Thyroid gland (tissue), 4 donors: ENCODE data around the gene HOTAIR. TPM values are rescaled to one million over a fixed set of nuclear protein-coding genes. Genes with fewer than 3 reads are reported as not detected.
A peak's percentile ranks its signal among the peaks of the same experiment; 100 is the strongest.

ENCODE experiments used
- DNase-seq, 2 donors: peaks; one replicate each; pipeline ENCODE4 v3.0.0-alpha.2; 2019
- H3K27ac ChIP-seq, 3 donors: fragments of 200-600 bp; sonication (generic); 1 replicate in 2 of 3; 2 replicates in 1 of 3; pipeline ENCODE4 v1.5.1; 2016 to 2019; ENCODE audit warnings: mild to moderate bottlenecking in 1 of 3, moderate library complexity in 1 of 3
- H3K27me3 ChIP-seq: fragments of 200-600 bp; sonication (generic); one replicate; pipeline ENCODE4 v1.5.1; 2019
- H3K36me3 ChIP-seq, 2 donors: fragments of 200-600 bp; sonication (generic); one replicate each; pipeline ENCODE4 v1.5.1; 2016 to 2019
- H3K4me1 ChIP-seq, 2 donors: fragments of 200-600 bp; sonication (generic); one replicate each; pipeline ENCODE4 v1.5.1; 2017 to 2019
- H3K4me3 ChIP-seq, 3 donors: fragments of 200-600 bp; sonication (generic); replicated peaks in 1 of 3; 1 replicate in 2 of 3; 2 replicates in 1 of 3; pipeline ENCODE4 v1.5.1; 2016; ENCODE audit warnings: mild to moderate bottlenecking in 1 of 3
- H3K9me3 ChIP-seq: fragments of 200-600 bp; sonication (generic); one replicate; pipeline ENCODE4 v1.5.1; 2017
- POLR2A ChIP-seq, 2 donors: fragments of 450-650 bp; IDR thresholded peaks; one replicate each; pipeline ENCODE4 v1.6.1; 2017; ENCODE audit warnings: antibody characterized with exemption in 2 of 2, mild to moderate bottlenecking in 2 of 2, moderate library complexity in 1 of 2
- WGBS, 2 donors: methylation state at CpG; one replicate each; pipeline ENCODE4 v1.1.5; 2017; 5-methylcytosine and 5-hydroxymethylcytosine counted together
- intact Hi-C: fragments of 100-400 bp; cut with DNase I; formaldehyde crosslinking; loops from one replicate; pipeline ENCODE4 v1.15.1; 2023
- total RNA-seq, 4 donors: library from RNA; depleted of rRNA; stranded (reverse); fragments of >200 nt; gene quantifications; one replicate each; pipeline ENCODE4 v1.2.3, GENCODE V29; 2016
- TF ChIP-seq, protein P1 (sequence below), 6 experiments: fragments of 200-600 bp in 3 of 6; fragments of 450-650 bp in 3 of 6; sonication (generic) in 3 of 6; IDR thresholded peaks; one replicate each; pipeline ENCODE4 v1.5.1; 2016 to 2019; ENCODE audit warnings: antibody characterized with exemption in 6 of 6, mild to moderate bottlenecking in 2 of 6, inconsistent platforms in 1 of 6, moderate library complexity in 1 of 6

The HOTAIR gene
- total RNA-seq, 4 donors from 2014 or later, result not detected

DNA sequence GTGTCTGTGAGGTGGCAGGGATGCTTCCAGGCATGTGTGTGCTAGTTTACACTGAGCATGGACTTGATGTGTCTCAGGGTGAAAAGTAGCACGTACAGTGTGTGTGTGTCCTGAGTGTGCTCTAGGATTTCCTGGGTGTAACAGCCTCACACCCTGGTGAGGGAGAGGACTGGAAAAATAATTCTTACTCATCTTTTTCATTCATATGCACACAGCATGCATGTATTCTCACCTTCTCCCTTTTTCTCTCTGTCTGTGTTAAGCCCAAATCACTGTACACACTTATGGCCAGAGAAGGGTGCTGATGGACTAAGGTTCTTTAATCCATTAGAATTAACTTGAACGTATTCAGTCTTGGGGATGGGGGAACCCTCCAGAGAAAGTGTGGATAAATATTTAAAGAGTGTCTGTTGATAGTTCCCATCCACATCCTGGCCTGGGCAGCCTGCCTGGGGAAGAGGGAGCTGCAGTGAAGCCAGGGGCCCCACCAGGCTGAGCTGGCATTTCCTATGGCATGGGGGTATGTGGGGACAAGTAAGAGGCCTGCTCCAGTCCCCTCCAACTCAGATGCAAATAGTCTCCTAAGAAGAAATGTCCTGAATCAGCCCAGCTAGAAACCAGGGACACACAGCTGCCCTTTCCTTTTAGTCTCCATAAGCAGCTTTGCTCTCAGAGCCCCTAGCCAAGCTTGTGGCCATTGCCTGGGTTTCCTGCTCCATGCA is 32.9 kb upstream of the HOTAIR start:
- Histone ChIP-seq H3K9me3 (no peaks in the 10 kb centered on the region), H3K4me1 (peaks cover 0 to 19% of the 10 kb centered on the region in 2 donors), H3K4me3 (no peak overlapping the region), H3K36me3 (no peaks in the 10 kb centered on the region), H3K27ac (no peak overlapping the region), H3K27me3 (peaks cover 66% of the 10 kb centered on the region)
- DNase-seq, result no peak
- WGBS, 2 donors, result 45 to 47% methylated on average over 2 of the region's 2 CpGs
- no peak for TF ChIP-seq POLR2A (IDR thresholded peaks at IDR 0.05)
- TF ChIP-seq, protein P1, sequence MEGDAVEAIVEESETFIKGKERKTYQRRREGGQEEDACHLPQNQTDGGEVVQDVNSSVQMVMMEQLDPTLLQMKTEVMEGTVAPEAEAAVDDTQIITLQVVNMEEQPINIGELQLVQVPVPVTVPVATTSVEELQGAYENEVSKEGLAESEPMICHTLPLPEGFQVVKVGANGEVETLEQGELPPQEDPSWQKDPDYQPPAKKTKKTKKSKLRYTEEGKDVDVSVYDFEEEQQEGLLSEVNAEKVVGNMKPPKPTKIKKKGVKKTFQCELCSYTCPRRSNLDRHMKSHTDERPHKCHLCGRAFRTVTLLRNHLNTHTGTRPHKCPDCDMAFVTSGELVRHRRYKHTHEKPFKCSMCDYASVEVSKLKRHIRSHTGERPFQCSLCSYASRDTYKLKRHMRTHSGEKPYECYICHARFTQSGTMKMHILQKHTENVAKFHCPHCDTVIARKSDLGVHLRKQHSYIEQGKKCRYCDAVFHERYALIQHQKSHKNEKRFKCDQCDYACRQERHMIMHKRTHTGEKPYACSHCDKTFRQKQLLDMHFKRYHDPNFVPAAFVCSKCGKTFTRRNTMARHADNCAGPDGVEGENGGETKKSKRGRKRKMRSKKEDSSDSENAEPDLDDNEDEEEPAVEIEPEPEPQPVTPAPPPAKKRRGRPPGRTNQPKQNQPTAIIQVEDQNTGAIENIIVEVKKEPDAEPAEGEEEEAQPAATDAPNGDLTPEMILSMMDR (IDR thresholded peaks at IDR 0.05), result no peak
- intact Hi-C loops, result loop anchor here (5.0 kb wide), 1 partner anchor 195 kb away; no protein-coding TSS in a partner anchor

DNA sequence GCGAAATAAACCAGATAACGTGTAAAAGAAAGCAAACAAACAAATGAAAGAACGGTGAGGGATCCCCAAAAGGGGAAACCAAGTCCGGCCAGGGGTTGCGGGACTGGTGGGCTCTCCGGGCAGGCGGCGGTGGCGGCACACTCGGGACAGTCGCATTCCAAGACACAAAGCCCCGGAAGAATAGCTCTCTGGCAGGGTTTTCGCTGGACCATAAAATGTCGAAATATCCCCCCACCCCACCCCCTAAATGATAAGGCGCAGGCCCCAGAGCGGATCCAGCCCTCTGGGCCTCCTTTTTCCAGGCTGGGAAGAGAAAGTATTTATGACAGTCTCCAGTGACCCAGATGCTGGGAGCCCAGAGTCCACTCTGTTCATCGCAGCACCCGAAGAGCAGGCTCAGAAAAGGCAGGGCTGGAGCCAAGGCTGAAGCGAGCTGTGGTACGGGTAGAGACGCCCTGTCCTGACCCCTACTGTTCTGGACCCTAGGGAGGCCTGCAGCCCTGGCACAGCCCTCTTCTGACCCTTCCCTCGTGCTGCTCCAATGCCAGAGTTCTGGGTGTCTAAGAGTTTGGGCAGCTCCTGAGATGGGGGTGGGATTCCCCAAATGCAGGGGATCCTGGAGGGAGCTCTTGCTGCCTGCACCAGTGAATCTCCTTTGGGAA is 31.9 kb upstream of the HOTAIR start:
- no peak for TF ChIP-seq POLR2A (IDR thresholded peaks at IDR 0.05)
- TF ChIP-seq, protein P1 (IDR thresholded peaks at IDR 0.05), result no peak

GRCh38 chr12:54005853-54006558 is 31.3 kb upstream of the HOTAIR start:
- peaks cover 69% of the 10 kb centered on the region for H3K27me3 ChIP-seq
- TF ChIP-seq, protein P1 (IDR thresholded peaks at IDR 0.05), result peak; percentile 71 to 95 (median 90)
- TF ChIP-seq POLR2A (IDR thresholded peaks at IDR 0.05), result no peak
- H3K4me3 ChIP-seq, result peak overlapping the region in 1 of 3 donors; percentile 10
- H3K9me3 ChIP-seq, result no peaks in the 10 kb centered on the region
- no peak overlapping the region for H3K27ac ChIP-seq
- peak; percentile 86 to 90 for DNase-seq
- no peaks in the 10 kb centered on the region for H3K36me3 ChIP-seq
- intact Hi-C loops, result loop anchor here (5.0 kb wide), 1 partner anchor 196 kb away; no protein-coding TSS in a partner anchor
- peaks cover 0 to 19% of the 10 kb centered on the region in 2 donors for H3K4me1 ChIP-seq
- WGBS, 2 donors, result 8% methylated on average over 33 to 39 of the region's 39 CpGs

More for the DNA sequence above, 31.9 kb upstream of the HOTAIR start:
- Histone ChIP-seq H3K27me3 (peaks cover 66% of the 10 kb centered on the region), H3K27ac (no peak overlapping the region), H3K4me1 (peaks cover 0 to 19% of the 10 kb centered on the region in 2 donors), H3K36me3 (no peaks in the 10 kb centered on the region), H3K4me3 (peak overlapping the region in 1 of 3 donors; percentile 10), H3K9me3 (no peaks in the 10 kb centered on the region)
- WGBS, 2 donors, result 25 to 32% methylated on average over 21 to 22 of the region's 22 CpGs
- intact Hi-C loops, result loop anchor here (5.0 kb wide), 1 partner anchor 196 kb away; no protein-coding TSS in a partner anchor
- no peak for DNase-seq

GRCh38 chr12:54005531-54005852 is 30.7 kb upstream of the HOTAIR start:
- Histone ChIP-seq H3K36me3 (no peaks in the 10 kb centered on the region), H3K4me3 (no peak overlapping the region), H3K4me1 (peaks cover 0 to 22% of the 10 kb centered on the region in 2 donors), H3K27ac (no peak overlapping the region), H3K9me3 (no peaks in the 10 kb centered on the region), H3K27me3 (peaks cover 71% of the 10 kb centered on the region)
- intact Hi-C loops, result loop anchor here (5.0 kb wide), 1 partner anchor 197 kb away; no protein-coding TSS in a partner anchor
- WGBS, 2 donors, result 3 to 10% methylated on average over 25 to 26 of the region's 26 CpGs
- no peak for DNase-seq
- TF ChIP-seq, protein P1 (IDR thresholded peaks at IDR 0.05), result no peak
- TF ChIP-seq POLR2A (IDR thresholded peaks at IDR 0.05), result no peak
